Sigmoid colon (tissue), 4 donors: ENCODE results near the gene TUNAR.

ENCODE experiments used
- EP300 ChIP-seq, 4 donors: sonication (generic); formaldehyde crosslinking; IDR thresholded peaks; one replicate each; pipeline ENCODE4 v1.6.1; 2017; ENCODE audit warnings: antibody characterized with exemption in 4 of 4
- POLR2A ChIP-seq, 2 donors: fragments of 450-650 bp; IDR thresholded peaks; one replicate each; pipeline ENCODE4 v1.6.1; 2016; ENCODE audit warnings: antibody characterized with exemption in 2 of 2, mild to moderate bottlenecking in 2 of 2, moderate library complexity in 2 of 2

DNA sequence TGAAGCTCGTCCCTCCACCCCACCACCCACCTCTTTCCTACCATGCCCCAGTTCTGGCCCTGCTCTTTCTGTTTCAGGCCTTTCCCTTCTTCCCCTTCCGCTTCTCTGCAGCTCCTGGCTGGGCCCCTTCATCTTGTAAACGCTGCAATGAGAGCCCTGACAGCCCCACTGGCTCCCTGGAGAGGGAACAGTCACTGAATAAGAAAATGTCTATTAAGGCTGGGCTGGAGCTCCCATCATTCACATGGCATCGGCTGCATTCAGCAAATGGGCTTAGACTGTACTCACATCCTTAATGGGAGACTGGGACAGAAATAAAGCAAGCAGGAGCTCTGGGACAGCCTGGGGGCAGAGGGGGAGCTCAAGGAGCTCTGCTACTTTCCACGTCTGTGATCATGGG lies 45.2 kb upstream of the TUNAR start:
- TF ChIP-seq EP300 (IDR thresholded peaks at IDR 0.05) (no peak), POLR2A (IDR thresholded peaks at IDR 0.05) (no peak)
